Lower leg skin (tissue), 3 donors: ENCODE measurements around the gene PRELID2.

Experiments
- CTCF ChIP-seq, 3 donors: fragments of 450-650 bp; IDR thresholded peaks; one replicate each; pipeline ENCODE4 v1.5.1; 2016; ENCODE audit warnings: antibody characterized with exemption in 3 of 3, mild to moderate bottlenecking in 3 of 3, moderate library complexity in 2 of 3
- POLR2A ChIP-seq, 2 donors: fragments of 450-650 bp; IDR thresholded peaks; one replicate each; pipeline ENCODE4 v1.6.1; 2016 to 2017; ENCODE audit warnings: antibody characterized with exemption in 2 of 2, mild to moderate bottlenecking in 1 of 2, moderate library complexity in 1 of 2

- TF ChIP-seq CTCF (IDR thresholded peaks at IDR 0.05) = no peak
- TF ChIP-seq POLR2A (IDR thresholded peaks at IDR 0.05) = no peak
Observed at GRCh38 chr5:145824040-145824439, 11.1 kb downstream of the PRELID2 start.
